ENCODE results near the gene LATS2. TPM values are rescaled to one million over a fixed set of nuclear protein-coding genes. Genes with fewer than 3 reads are reported as not detected.

LATS2 gene
- total and polyA plus RNA-seq, 2 of the 8 experiments (the other 6 are each of a cell fraction or from before 2014, with no cell fraction given): 8.3 to 26.2 TPM

DNA sequence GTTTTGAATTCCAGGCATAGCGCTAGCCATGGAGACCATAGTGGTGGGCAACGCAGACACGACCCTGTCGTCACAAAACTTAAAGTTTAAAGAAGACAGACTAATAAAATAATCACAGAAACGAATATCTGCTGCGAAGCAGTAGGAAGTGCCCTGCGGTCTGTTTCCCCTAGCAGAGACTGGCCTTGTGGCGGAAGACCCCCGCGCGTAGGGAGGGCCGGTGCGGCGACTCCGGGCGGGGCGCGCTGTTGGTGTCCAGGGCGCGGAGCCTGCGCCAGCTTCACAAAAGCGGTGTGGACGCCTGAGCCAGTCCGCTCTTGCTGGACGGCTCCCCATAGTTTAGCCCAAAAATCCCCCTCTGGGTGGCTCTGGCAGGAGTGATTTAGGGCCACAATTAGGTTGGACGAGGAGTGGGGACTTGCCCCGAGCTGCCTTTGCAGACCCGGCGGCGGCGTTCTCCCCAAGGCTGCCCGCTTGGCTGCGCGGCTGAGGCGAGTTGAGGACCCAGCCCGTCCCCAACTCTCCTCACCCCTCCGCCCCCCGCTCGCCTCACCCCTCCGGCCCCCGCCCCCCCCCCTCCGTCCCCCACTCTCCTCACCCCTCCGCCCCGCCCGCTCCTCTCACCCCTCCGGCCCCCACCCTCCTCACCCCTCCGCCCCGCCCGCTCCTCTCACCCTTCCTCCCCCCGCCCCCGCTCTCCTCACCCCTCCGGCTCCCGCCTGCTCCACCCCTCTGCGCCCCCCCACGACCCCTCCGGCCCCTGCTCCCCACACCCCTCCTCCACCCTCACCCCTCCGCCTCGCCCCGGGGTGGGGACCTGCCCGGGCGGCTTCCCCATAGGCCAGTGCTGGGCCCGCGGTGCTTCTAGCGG lies 14.2 kb upstream of the LATS2 start (continued):
- TF ChIP-seq, protein P1, sequence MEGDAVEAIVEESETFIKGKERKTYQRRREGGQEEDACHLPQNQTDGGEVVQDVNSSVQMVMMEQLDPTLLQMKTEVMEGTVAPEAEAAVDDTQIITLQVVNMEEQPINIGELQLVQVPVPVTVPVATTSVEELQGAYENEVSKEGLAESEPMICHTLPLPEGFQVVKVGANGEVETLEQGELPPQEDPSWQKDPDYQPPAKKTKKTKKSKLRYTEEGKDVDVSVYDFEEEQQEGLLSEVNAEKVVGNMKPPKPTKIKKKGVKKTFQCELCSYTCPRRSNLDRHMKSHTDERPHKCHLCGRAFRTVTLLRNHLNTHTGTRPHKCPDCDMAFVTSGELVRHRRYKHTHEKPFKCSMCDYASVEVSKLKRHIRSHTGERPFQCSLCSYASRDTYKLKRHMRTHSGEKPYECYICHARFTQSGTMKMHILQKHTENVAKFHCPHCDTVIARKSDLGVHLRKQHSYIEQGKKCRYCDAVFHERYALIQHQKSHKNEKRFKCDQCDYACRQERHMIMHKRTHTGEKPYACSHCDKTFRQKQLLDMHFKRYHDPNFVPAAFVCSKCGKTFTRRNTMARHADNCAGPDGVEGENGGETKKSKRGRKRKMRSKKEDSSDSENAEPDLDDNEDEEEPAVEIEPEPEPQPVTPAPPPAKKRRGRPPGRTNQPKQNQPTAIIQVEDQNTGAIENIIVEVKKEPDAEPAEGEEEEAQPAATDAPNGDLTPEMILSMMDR (IDR thresholded peaks at IDR 0.05; ENCODE audit: control extremely low read depth in 1 of 3, insufficient read depth in 1 of 3, low read depth in 1 of 3, low read length in 3 of 3): no peak
- peak; percentile 63; the same call in 1 of the 2 replicates for TF ChIP-seq PHF8 (conservative IDR thresholded peaks at IDR 0.05; ENCODE audit: low read depth, low read length)
